Measurements from ENCODE around the gene SIGLEC6.

GRCh38 chr19:51552996-51553725 lies 21.7 kb upstream of the SIGLEC6 start:
- no peak for TF ChIP-seq CTCF (IDR thresholded peaks at IDR 0.05)
- no peak for TF ChIP-seq POLR2A (IDR thresholded peaks at IDR 0.05)
